SU-DHL-6 (cell line): ENCODE measurements around the gene PNRC1.

ENCODE experiments used
- H2AFZ ChIP-seq: fragments of 200-600 bp; sonication (generic); 2 replicates; pipeline ENCODE4 v1.6.1; 2014; ENCODE audit warnings: low read depth, mild to moderate bottlenecking, moderate library complexity, mixed read lengths, antibody characterized with exemption, low read length; ENCODE audit not compliant: severe bottlenecking
- H3F3A ChIP-seq: fragments of 200-600 bp; shearing (Covaris generic); 2 replicates; pipeline ENCODE4 v1.6.0; 2016; ENCODE audit warnings: antibody characterized with exemption, mild to moderate bottlenecking; ENCODE audit not compliant: insufficient read depth
- H3K27ac ChIP-seq: fragments of 200-600 bp; sonication (generic); 2 replicates; pipeline ENCODE4 v1.5.1; 2016; ENCODE audit warnings: low read depth, mild to moderate bottlenecking, low read length, moderate library complexity, mixed read lengths
- H3K27me3 ChIP-seq: fragments of 200-600 bp; sonication (generic), shearing (Covaris generic); 2 replicates; pipeline ENCODE4 v1.6.0; 2014; ENCODE audit warnings: mild to moderate bottlenecking, low read length
- H3K36me3 ChIP-seq: fragments of 200-600 bp; sonication (generic); 2 replicates; pipeline ENCODE4 v1.6.1; 2014; ENCODE audit warnings: mild to moderate bottlenecking, low read length, mixed read lengths
- H3K4me2 ChIP-seq: fragments of 300-600, 200-600 bp; shearing (Covaris generic), sonication (generic); 2 replicates; pipeline ENCODE4 v1.6.0; 2014; ENCODE audit warnings: low read length, low read depth, mild to moderate bottlenecking; ENCODE audit not compliant: poor library complexity, severe bottlenecking
- H3K4me3 ChIP-seq: fragments of 200-600 bp; sonication (generic); 2 replicates; pipeline ENCODE4 v1.5.1; 2014; ENCODE audit warnings: antibody characterized with exemption, low read length, mild to moderate bottlenecking, mixed read lengths; ENCODE audit not compliant: insufficient read depth, poor library complexity, severe bottlenecking
- H3K79me2 ChIP-seq: fragments of 200-600 bp; sonication (generic); 2 replicates; pipeline ENCODE4 v1.6.1; 2014; ENCODE audit warnings: mild to moderate bottlenecking, low read length, moderate library complexity; ENCODE audit not compliant: insufficient read depth
- H3K9ac ChIP-seq: fragments of 200-600 bp; sonication (generic); 2 replicates; pipeline ENCODE4 v1.7.0; 2014; ENCODE audit warnings: mild to moderate bottlenecking, low read length
- H3K9me2 ChIP-seq: fragments of 200-600 bp; sonication (generic); replicated peaks from 2 replicates; pipeline ENCODE4 v1.6.1; 2014; ENCODE audit warnings: low read length; ENCODE audit not compliant: insufficient read depth
- H3K9me3 ChIP-seq: fragments of 200-600 bp; sonication (generic); 2 replicates; pipeline ENCODE4 v1.6.1; 2014; ENCODE audit warnings: low read length, mixed read lengths; ENCODE audit not compliant: insufficient read depth
- H4K20me1 ChIP-seq: fragments of 200-600 bp; sonication (generic); 2 replicates; pipeline ENCODE4 v1.6.1; 2014; ENCODE audit warnings: low read depth, mild to moderate bottlenecking, antibody characterized with exemption, low read length, moderate library complexity, mixed read lengths
- CTCF ChIP-seq: fragments of 200-600 bp; sonication (generic); IDR thresholded peaks from one replicate; pipeline ENCODE4 v1.5.1; 2017; ENCODE audit warnings: antibody characterized with exemption, mild to moderate bottlenecking, low read length, moderate library complexity; ENCODE audit not compliant: insufficient read depth, poor library complexity, severe bottlenecking
- EZH2phosphoT487 ChIP-seq: fragments of 200-600 bp; sonication (generic), shearing (Covaris generic); conservative IDR thresholded peaks from 2 replicates; pipeline ENCODE4 v1.6.1; 2018; ENCODE audit warnings: mild to moderate bottlenecking, antibody characterized with exemption, low read length, moderate library complexity, mixed read lengths

The PNRC1 gene

GRCh38 chr6:89082486-89082891 lies 1.9 kb downstream of the PNRC1 start:
- H2AFZ ChIP-seq: peak overlapping the region; percentile 35
- H3F3A ChIP-seq: peaks cover 8% of the 10 kb centered on the region; the same call in 1 of the 2 replicates
- peak overlapping the region; percentile 70 for H3K4me3 ChIP-seq
- TF ChIP-seq CTCF (no peak), EZH2phosphoT487 (no peak)
- H3K79me2 ChIP-seq: peaks cover 29% of the 10 kb centered on the region
- peak overlapping the region; percentile 90 for H3K4me2 ChIP-seq
- no peaks in the 10 kb centered on the region for H3K27me3 ChIP-seq
- peak overlapping the region; percentile 44; the same call in 1 of the 2 replicates for H3K27ac ChIP-seq
- peaks cover 19% of the 10 kb centered on the region for H3K36me3 ChIP-seq
- no peaks in the 10 kb centered on the region for H4K20me1 ChIP-seq
- H3K9me3 ChIP-seq: no peaks in the 10 kb centered on the region
- peak overlapping the region; percentile 74 for H3K9ac ChIP-seq
- H3K9me2 ChIP-seq: no peaks in the 10 kb centered on the region

- H3K27me3 ChIP-seq: no peaks in the 10 kb centered on the region
- peaks cover 29% of the 10 kb centered on the region for H3K79me2 ChIP-seq
- no peak overlapping the region for H3K4me3 ChIP-seq
- no peaks in the 10 kb centered on the region for H3K9me2 ChIP-seq
- no peak overlapping the region for H2AFZ ChIP-seq
- H3K9ac ChIP-seq: no peak overlapping the region
- peaks cover 19% of the 10 kb centered on the region for H3K36me3 ChIP-seq
- no peak for TF ChIP-seq EZH2phosphoT487
- TF ChIP-seq CTCF: no peak
- H4K20me1 ChIP-seq: no peaks in the 10 kb centered on the region
- no peak overlapping the region for H3K27ac ChIP-seq
- no peaks in the 10 kb centered on the region for H3K9me3 ChIP-seq
- no peak overlapping the region for H3K4me2 ChIP-seq
- peaks cover 3% of the 10 kb centered on the region; the same call in 1 of the 2 replicates for H3F3A ChIP-seq
Measured at GRCh38 chr6:89084542-89084941, 4.0 kb downstream of the PNRC1 start.

DNA sequence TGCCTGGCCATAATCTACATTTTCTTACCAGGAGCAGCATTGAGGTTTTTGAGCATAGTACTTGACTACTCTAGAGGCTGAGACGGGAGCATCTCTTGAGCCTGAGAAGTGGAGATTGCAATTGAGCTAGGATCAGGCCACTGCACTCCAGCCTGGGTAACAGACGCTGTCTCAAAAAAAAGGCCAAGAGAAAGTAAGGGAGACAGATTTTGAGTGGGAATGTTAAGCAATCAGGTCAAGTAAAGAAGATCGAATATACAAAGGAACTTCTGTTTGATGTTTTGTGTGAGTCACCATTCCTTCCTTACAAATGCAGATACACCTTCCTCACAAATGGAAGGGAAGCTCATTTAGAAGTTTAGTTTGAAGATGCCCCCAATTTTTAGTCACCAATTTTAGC lies 4.4 kb downstream of the PNRC1 start:
- Histone ChIP-seq H3K79me2 (peaks cover 29% of the 10 kb centered on the region), H3F3A (peaks cover 2% of the 10 kb centered on the region; the same call in 1 of the 2 replicates), H3K36me3 (peaks cover 19% of the 10 kb centered on the region), H3K9me3 (no peaks in the 10 kb centered on the region), H3K4me2 (no peak overlapping the region), H4K20me1 (no peaks in the 10 kb centered on the region), H3K9ac (no peak overlapping the region), H3K27ac (no peak overlapping the region), H3K9me2 (no peaks in the 10 kb centered on the region), H3K4me3 (no peak overlapping the region), H3K27me3 (no peaks in the 10 kb centered on the region), H2AFZ (no peak overlapping the region)
- no peak for TF ChIP-seq EZH2phosphoT487
- no peak for TF ChIP-seq CTCF
